ENCODE data around the gene HCFC2.
"Not testable (repeated sequence)": the region's sequence is repeated elsewhere in the genome, so short reads cannot be mapped to it uniquely, and the experiment has no call there.

The HCFC2 gene

DNA sequence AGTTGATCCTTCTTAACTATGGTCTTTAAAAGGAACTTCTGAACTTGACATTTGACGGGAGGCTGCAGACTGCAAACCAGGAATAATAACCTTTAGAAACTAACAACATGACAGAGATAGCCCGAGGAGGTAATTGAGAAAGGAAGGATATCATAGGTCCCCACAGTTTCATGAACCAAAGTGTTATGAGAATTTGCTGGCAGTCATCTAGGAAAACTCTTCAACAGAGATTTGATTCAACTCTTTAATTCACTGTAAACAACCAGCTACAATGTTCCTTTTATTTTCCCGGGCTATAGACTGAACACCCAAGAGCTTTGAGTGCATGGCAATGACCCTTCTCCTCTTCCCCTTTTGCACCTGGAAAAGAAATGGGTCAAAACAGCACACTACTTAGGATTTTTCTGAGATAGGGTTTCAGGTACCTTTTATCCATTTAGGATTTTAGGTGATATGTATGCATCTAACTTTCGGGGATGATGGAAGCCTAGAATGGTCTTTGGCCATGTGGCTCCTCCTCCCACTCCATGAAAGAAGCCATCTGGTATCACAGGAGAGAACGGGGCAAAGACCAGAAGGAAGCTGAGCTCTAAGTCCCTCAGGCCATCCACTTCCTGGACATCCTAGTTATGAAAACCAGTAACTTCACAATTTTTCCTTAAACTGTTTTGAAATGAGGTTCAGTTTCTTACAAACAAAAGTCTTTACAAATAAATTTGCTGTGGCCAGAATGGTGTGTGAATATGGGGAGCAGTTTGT is 37.3 kb upstream of the HCFC2 start:
- Histone ChIP-seq H3K36me3 (ENCODE audit: control insufficient read depth in 2 of 2, insufficient read depth in 1 of 2, low read length in 2 of 2) (no peaks in the 10 kb centered on the region), H3K4me3 (ENCODE audit: low read depth, low read length) (no peak overlapping the region), H3K4me1 (ENCODE audit: control insufficient read depth, insufficient read depth, low read length) (no peaks in the 10 kb centered on the region), H3K27ac (ENCODE audit: extremely low read depth, low read depth, low read length) (no peak overlapping the region), H3K9me3 (ENCODE audit: control insufficient read depth, insufficient read depth, low read depth, low read length) (no peaks in the 10 kb centered on the region)
- TF ChIP-seq ZNF654 (tag by site-specific recombination; IDR thresholded peaks at IDR 0.05; ENCODE audit: low read depth): no peak
- TF ChIP-seq ZNF510 (tag by site-specific recombination; IDR thresholded peaks at IDR 0.05; ENCODE audit: insufficient replicate concordance): no peak
- TF ChIP-seq ZNF24 (tag by site-specific recombination; IDR thresholded peaks at IDR 0.05): no peak
- no peak for TF ChIP-seq ZNF335 (tag by site-specific recombination; conservative IDR thresholded peaks at IDR 0.05)
- no peak for TF ChIP-seq SCRT2 (tag by site-specific recombination; IDR thresholded peaks at IDR 0.05)
- no peak for TF ChIP-seq ZNF777 (tag by site-specific recombination; IDR thresholded peaks at IDR 0.05; ENCODE audit: borderline replicate concordance)
- no peak for TF ChIP-seq ZNF266 (tag by site-specific recombination; IDR thresholded peaks at IDR 0.05; ENCODE audit: low read depth)
- TF ChIP-seq, protein P1, sequence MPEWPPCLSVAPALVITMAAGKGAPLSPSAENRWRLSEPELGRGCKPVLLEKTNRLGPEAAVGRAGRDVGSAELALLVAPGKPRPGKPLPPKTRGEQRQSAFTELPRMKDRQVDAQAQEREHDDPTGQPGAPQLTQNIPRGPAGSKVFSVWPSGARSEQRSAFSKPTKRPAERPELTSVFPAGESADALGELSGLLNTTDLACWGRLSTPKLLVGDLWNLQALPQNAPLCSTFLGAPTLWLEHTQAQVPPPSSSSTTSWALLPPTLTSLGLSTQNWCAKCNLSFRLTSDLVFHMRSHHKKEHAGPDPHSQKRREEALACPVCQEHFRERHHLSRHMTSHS (tag by site-specific recombination; IDR thresholded peaks at IDR 0.05): no peak
- TF ChIP-seq ZXDB (tag by site-specific recombination; IDR thresholded peaks at IDR 0.05): no peak
- no peak for TF ChIP-seq MZF1 (tag by site-specific recombination; IDR thresholded peaks at IDR 0.05; ENCODE audit: borderline replicate concordance)
- no peak for TF ChIP-seq ZNF776 (tag by site-specific recombination; IDR thresholded peaks at IDR 0.05; ENCODE audit: borderline replicate concordance)
- TF ChIP-seq, protein P2, sequence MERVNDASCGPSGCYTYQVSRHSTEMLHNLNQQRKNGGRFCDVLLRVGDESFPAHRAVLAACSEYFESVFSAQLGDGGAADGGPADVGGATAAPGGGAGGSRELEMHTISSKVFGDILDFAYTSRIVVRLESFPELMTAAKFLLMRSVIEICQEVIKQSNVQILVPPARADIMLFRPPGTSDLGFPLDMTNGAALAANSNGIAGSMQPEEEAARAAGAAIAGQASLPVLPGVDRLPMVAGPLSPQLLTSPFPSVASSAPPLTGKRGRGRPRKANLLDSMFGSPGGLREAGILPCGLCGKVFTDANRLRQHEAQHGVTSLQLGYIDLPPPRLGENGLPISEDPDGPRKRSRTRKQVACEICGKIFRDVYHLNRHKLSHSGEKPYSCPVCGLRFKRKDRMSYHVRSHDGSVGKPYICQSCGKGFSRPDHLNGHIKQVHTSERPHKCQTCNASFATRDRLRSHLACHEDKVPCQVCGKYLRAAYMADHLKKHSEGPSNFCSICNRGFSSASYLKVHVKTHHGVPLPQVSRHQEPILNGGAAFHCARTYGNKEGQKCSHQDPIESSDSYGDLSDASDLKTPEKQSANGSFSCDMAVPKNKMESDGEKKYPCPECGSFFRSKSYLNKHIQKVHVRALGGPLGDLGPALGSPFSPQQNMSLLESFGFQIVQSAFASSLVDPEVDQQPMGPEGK (tag by site-specific recombination; IDR thresholded peaks at IDR 0.05): no peak
- POLR2A ChIA-PET: no interaction called here
- CTCF ChIA-PET: interaction anchor here (1.4 kb wide), 1 partner anchor 84 kb away, joined by 4 read pairs; no protein-coding TSS in a partner anchor

DNA sequence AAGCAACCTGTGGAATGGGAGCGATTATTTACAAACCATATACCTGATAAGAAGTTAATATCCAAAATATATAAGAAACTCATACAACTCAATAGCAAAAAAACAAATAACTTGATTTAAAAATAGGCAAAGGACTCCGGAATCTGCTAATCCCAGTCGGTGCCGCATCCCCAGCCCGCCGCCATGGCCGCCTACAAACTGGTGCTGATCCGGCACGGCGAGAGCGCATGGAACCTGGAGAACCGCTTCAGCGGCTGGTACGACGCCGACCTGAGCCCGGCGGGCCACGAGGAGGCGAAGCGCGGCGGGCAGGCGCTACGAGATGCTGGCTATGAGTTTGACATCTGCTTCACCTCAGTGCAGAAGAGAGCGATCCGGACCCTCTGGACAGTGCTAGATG is 33.7 kb upstream of the HCFC2 start:
- H3K9me3 ChIP-seq (ENCODE audit: control insufficient read depth, insufficient read depth, low read depth, low read length); POLR2A ChIA-PET; H3K4me3 ChIP-seq (ENCODE audit: low read depth, low read length); CTCF ChIA-PET; H3K36me3 ChIP-seq (ENCODE audit: control insufficient read depth in 2 of 2, insufficient read depth in 1 of 2, low read length in 2 of 2); H3K27ac ChIP-seq (ENCODE audit: extremely low read depth, low read depth, low read length); H3K4me1 ChIP-seq (ENCODE audit: control insufficient read depth, insufficient read depth, low read length): not testable (repeated sequence)

DNA sequence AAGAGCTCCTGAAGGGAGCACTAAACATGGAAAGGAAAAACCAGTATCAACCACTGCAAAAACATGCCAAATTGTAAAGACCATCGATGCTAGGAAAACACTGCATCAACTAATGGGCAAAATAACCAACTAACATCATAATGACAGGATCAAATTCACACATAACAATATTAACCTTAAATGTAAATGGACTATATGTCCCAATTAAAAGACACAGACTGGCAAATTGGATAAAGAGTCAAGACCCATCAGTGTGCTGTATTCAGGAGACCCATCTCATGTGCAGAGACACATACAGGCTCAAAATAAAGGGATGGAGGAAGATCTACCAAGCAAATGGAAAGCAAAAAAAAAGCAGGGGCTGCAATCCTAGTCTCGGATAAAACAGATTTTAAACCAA is 28.2 kb upstream of the HCFC2 start:
- H3K27ac ChIP-seq (ENCODE audit: extremely low read depth, low read depth, low read length); H3K4me3 ChIP-seq (ENCODE audit: low read depth, low read length); CTCF ChIA-PET; H3K9me3 ChIP-seq (ENCODE audit: control insufficient read depth, insufficient read depth, low read depth, low read length); H3K36me3 ChIP-seq (ENCODE audit: control insufficient read depth in 2 of 2, insufficient read depth in 1 of 2, low read length in 2 of 2); H3K4me1 ChIP-seq (ENCODE audit: control insufficient read depth, insufficient read depth, low read length); POLR2A ChIA-PET: not testable (repeated sequence)
- peak; percentile 64 for TF ChIP-seq ZNF529 (tag by site-specific recombination; IDR thresholded peaks at IDR 0.05; ENCODE audit: insufficient replicate concordance)

DNA sequence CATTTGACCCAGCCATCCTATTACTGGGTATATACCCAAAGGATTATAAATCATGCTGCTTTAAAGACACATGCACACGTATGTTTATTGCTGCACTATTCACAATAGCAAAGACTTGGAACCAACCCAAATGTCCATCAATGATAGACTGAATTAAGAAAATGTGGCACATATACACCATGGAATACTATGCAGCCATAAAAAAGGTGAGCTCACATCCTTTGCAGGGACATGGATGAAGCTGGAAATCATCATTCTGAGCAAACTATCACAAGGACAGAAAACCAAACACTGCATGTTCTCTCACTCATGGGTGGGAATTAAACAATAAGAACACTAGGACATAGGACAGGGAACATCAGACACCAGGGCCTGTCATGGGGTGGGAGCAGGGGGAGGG is 24.6 kb upstream of the HCFC2 start:
- H3K4me1 ChIP-seq (ENCODE audit: control insufficient read depth, insufficient read depth, low read length); H3K4me3 ChIP-seq (ENCODE audit: low read depth, low read length); H3K36me3 ChIP-seq (ENCODE audit: control insufficient read depth in 2 of 2, insufficient read depth in 1 of 2, low read length in 2 of 2); H3K9me3 ChIP-seq (ENCODE audit: control insufficient read depth, insufficient read depth, low read depth, low read length); CTCF ChIA-PET; H3K27ac ChIP-seq (ENCODE audit: extremely low read depth, low read depth, low read length); POLR2A ChIA-PET: not testable (repeated sequence)
- TF ChIP-seq ZNF146 (tag by site-specific recombination; IDR thresholded peaks at IDR 0.05): peak; percentile 94
- TF ChIP-seq, protein P3, sequence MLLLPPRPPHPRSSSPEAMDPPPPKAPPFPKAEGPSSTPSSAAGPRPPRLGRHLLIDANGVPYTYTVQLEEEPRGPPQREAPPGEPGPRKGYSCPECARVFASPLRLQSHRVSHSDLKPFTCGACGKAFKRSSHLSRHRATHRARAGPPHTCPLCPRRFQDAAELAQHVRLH (tag by site-specific recombination; IDR thresholded peaks at IDR 0.05): peak; percentile 84
